GM15510 (cell line): ENCODE data around the gene NEURL3.

ENCODE experiments used
- POLR2A ChIP-seq: IDR thresholded peaks from 3 replicates; pipeline ENCODE4 v1.6.1; 2011; ENCODE audit warnings: borderline replicate concordance; ENCODE audit not compliant: insufficient read length; ENCODE audit errors: extremely low read depth

Gene NEURL3

GRCh38 chr2:96493072-96493471 lies 12.1 kb downstream of the NEURL3 start:
- no peak for TF ChIP-seq POLR2A

GRCh38 chr2:96491860-96492497 lies 13.2 kb downstream of the NEURL3 start:
- no peak for TF ChIP-seq POLR2A

- TF ChIP-seq POLR2A = no peak
Measured at GRCh38 chr2:96489663-96490062, 15.5 kb downstream of the NEURL3 start.

GRCh38 chr2:96489261-96489660 lies 15.9 kb downstream of the NEURL3 start:
- no peak for TF ChIP-seq POLR2A

GRCh38 chr2:96486696-96487095 lies 18.5 kb downstream of the NEURL3 start:
- no peak for TF ChIP-seq POLR2A

GRCh38 chr2:96485751-96486651 lies 19.2 kb downstream of the NEURL3 start:
- peak; percentile 94 for TF ChIP-seq POLR2A

GRCh38 chr2:96485350-96485749 lies 19.8 kb downstream of the NEURL3 start:
- no peak for TF ChIP-seq POLR2A

- no peak for TF ChIP-seq POLR2A
Measured at GRCh38 chr2:96484091-96484490, 21.1 kb downstream of the NEURL3 start.

- no peak for TF ChIP-seq POLR2A
Measured at GRCh38 chr2:96477458-96477857, 27.7 kb downstream of the NEURL3 start.

GRCh38 chr2:96471772-96472171 lies 33.4 kb downstream of the NEURL3 start:
- no peak for TF ChIP-seq POLR2A

- no peak for TF ChIP-seq POLR2A
Measured at GRCh38 chr2:96470636-96471035, 34.5 kb downstream of the NEURL3 start.

- no peak for TF ChIP-seq POLR2A
Measured at GRCh38 chr2:96470109-96470508, 35.0 kb downstream of the NEURL3 start.

- TF ChIP-seq POLR2A = no peak
Measured at GRCh38 chr2:96468904-96469303, 36.3 kb downstream of the NEURL3 start.

- no peak for TF ChIP-seq POLR2A
Measured at GRCh38 chr2:96464651-96465050, 40.5 kb downstream of the NEURL3 start.

GRCh38 chr2:96464061-96464460 lies 41.1 kb downstream of the NEURL3 start:
- TF ChIP-seq POLR2A = no peak

- TF ChIP-seq POLR2A = no peak
Measured at GRCh38 chr2:96463119-96463518, 42.0 kb downstream of the NEURL3 start.
